Mucosa of descending colon (tissue), 3 donors: ENCODE data around the gene SLC38A10. TPM values are rescaled to one million over a fixed set of nuclear protein-coding genes. Genes with fewer than 3 reads are reported as not detected.

Experiments
- ATAC-seq: fragments of 200-7000 bp; cut with Tn5 transposase; one replicate; pipeline ENCODE4 v1.9.1; 2020; ENCODE audit warnings: mild to moderate bottlenecking, moderate library complexity
- DNase-seq, 3 donors: peaks; one replicate each; pipeline ENCODE4 v3.0.0-alpha.2; 2020
- H3K36me3 ChIP-seq: fragments of 200-600 bp; one replicate; pipeline ENCODE4 v1.8.0; 2021; ENCODE audit warnings: low read depth, mild to moderate bottlenecking
- H3K4me1 ChIP-seq: fragments of 200-600 bp; one replicate; pipeline ENCODE4 v1.8.0; 2021; ENCODE audit warnings: low read depth, mild to moderate bottlenecking
- H3K4me3 ChIP-seq: fragments of 200-600 bp; one replicate; pipeline ENCODE4 v1.8.0; 2021; ENCODE audit warnings: mild to moderate bottlenecking
- H3K9me3 ChIP-seq: fragments of 200-600 bp; one replicate; pipeline ENCODE4 v1.8.0; 2021; ENCODE audit warnings: mild to moderate bottlenecking
- intact Hi-C, 2 donors: fragments of 100-400 bp; cut with DNase I in 1 of 2; cut with micrococcal nuclease in 1 of 2; formaldehyde crosslinking; loops; one replicate each; pipeline versions ENCODE4 v1.11.0 to v1.11.1; 2022; cut with DNase I, micrococcal nuclease
- total RNA-seq, 3 donors: library from RNA; stranded (reverse); fragmentation: NEBNext Ultra II Directional in 2 of 3; extraction: Animal tissue kit (Norgen Biotek cat#: 25700) in 2 of 3; gene quantifications; one replicate each; pipeline versions ENCODE4 v1.2.1 to v1.2.4, GENCODE V29; 2021 to 2023
- TF ChIP-seq, protein P1 (sequence below): fragments of 200-600 bp; IDR thresholded peaks from one replicate; pipeline ENCODE4 v1.8.0; 2022; ENCODE audit warnings: antibody characterized with exemption, mild to moderate bottlenecking
- donor health status: DM: no; HTN: no; CAD: no; lungs with moderate emphysema.
- donor health status: DM: no; HTN: no; CAD: no.
- donor health status: DM: no; HTN: yes; CAD: no.

Gene SLC38A10
- total RNA-seq, 3 donors from 2014 or later, result 77.0 to 95.3 (median 94.0) TPM

DNA sequence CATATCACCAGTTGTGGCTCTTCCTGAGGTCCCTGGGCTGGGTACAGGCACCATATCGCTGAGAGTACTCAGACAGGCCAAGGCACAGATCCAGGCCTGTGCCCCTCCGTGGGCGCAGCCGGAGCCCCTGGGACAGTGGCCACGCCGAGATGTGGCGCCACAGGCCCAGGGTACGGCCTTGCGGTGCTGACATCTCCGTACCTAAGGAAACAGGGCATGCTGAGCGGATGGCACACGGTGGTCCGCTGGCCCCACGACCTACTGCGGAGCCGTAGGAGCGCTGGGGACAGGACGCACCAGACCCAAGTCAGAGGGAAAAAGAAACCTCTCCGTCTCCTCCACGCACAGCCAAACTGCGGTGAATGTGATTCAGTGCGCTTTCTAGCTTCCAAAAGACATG, 29.5 kb downstream of the SLC38A10 start:
- H3K9me3 ChIP-seq, result no peaks in the 10 kb centered on the region
- H3K36me3 ChIP-seq, result no peaks in the 10 kb centered on the region
- intact Hi-C loops, result no loop called here
- ATAC-seq, result no peak
- TF ChIP-seq, protein P1, sequence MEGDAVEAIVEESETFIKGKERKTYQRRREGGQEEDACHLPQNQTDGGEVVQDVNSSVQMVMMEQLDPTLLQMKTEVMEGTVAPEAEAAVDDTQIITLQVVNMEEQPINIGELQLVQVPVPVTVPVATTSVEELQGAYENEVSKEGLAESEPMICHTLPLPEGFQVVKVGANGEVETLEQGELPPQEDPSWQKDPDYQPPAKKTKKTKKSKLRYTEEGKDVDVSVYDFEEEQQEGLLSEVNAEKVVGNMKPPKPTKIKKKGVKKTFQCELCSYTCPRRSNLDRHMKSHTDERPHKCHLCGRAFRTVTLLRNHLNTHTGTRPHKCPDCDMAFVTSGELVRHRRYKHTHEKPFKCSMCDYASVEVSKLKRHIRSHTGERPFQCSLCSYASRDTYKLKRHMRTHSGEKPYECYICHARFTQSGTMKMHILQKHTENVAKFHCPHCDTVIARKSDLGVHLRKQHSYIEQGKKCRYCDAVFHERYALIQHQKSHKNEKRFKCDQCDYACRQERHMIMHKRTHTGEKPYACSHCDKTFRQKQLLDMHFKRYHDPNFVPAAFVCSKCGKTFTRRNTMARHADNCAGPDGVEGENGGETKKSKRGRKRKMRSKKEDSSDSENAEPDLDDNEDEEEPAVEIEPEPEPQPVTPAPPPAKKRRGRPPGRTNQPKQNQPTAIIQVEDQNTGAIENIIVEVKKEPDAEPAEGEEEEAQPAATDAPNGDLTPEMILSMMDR, result no peak
- no peak for DNase-seq
- no peaks in the 10 kb centered on the region for H3K4me1 ChIP-seq
- no peak overlapping the region for H3K4me3 ChIP-seq

DNA sequence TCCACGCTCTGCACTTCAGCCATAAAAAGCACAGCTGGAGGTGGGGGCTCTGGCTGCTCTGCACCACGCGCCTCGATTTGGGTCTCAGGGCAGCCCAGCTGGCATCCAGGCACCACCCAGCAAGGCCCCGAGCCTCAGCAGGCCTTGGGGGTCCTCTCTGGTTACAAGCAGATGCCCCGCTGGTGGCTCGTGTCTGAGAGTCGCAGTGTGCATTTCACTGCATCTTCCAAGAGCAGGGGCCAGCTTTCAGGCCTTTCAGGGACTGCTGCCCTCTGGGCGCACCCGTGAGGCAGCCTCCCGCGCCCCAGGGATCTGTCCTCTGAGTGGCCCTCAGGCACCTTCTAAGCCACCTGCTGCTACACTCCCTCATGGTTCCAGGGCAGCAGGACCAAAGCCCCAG, 30.5 kb downstream of the SLC38A10 start:
- DNase-seq, result no peak
- Histone ChIP-seq H3K4me1 (no peaks in the 10 kb centered on the region), H3K36me3 (no peaks in the 10 kb centered on the region), H3K4me3 (no peak overlapping the region), H3K9me3 (no peaks in the 10 kb centered on the region)
- intact Hi-C loops, result no loop called here
- TF ChIP-seq, protein P1, result no peak
- ATAC-seq, result no peak

DNA sequence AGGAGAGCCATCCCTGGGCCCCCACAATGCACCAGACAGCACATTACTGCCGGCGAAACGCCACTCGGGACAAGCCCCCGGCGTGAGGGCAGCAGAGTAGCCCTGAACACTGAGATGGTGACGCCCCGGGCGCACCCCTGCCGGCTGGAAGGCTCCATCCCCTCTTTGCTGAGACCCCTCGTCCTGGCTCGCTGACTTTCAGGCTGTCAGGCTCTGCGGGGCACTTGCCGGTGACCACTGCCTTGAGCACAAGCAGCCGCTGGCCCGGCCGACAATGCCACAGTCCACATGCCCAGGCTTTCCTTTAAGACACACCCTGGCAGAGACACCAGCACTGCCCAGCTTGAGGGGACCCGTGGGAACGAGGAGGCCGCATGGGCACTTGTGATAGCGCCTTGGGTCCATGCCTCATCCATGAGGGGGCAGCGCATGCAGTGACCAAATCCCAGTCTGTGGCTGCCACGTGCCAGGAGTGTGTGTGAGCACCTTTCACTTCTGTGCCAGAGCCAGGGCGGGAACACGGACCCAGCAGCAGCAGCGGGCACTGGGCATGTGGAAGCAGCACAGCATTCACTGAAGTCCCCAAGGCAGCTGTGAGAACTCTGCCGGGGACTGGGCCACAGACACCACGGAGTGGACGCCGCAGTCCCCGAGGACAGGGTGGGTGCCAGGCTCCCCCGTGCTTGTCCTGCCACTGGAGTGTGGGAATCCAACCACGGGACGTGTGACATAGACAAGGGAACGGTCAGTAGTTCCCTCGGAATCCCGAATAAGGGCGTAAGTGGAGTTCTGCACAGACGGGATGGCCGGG, 31.5 kb downstream of the SLC38A10 start:
- H3K4me3 ChIP-seq, result no peak overlapping the region
- ATAC-seq (no peak), DNase-seq (no peak)
- no peaks in the 10 kb centered on the region for H3K36me3 ChIP-seq
- no peaks in the 10 kb centered on the region for H3K9me3 ChIP-seq
- no peaks in the 10 kb centered on the region for H3K4me1 ChIP-seq
- TF ChIP-seq, protein P1, result no peak
- intact Hi-C loops, result no loop called here

DNA sequence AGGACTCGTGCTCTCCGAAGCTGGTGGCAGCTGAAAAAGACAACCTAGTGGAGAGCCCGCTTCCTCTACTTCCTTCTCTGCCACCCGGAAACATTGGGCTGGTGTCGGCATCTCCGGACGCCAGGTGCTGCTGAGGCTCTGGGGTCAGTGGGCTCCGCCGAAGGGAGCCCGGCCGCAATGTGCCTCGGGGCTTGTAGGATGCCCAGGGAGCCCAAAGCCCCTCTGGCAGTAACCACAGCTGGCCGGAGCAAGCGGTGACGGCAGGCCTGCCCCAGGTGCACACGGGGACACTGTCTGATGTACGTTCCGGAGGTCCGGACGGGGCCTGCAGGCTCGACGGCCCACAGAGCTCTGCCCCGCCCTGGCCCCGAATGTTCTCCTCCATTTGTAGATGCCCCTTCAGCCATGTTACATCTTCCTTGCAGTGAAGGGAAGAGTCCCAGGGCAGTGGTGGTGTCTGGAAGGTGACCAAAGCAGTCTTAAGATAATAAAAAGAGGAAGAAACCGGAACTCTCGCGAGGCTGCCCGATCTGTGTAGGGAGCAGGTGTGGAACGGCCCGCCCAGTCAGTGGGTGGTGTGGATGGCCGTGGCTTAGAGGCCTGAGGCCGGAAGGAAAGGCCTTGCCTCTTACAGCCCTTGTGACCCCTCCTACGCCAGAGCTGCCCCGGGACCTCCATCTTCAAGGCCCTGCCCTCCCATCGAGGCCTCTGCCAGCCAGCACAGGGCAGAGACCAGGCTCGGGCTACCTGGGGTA, 33.3 kb downstream of the SLC38A10 start:
- ATAC-seq (no peak), DNase-seq (no peak)
- intact Hi-C loops, result no loop called here
- Histone ChIP-seq H3K36me3 (no peaks in the 10 kb centered on the region), H3K9me3 (no peaks in the 10 kb centered on the region), H3K4me1 (no peaks in the 10 kb centered on the region), H3K4me3 (no peak overlapping the region)
- TF ChIP-seq, protein P1, result no peak

DNA sequence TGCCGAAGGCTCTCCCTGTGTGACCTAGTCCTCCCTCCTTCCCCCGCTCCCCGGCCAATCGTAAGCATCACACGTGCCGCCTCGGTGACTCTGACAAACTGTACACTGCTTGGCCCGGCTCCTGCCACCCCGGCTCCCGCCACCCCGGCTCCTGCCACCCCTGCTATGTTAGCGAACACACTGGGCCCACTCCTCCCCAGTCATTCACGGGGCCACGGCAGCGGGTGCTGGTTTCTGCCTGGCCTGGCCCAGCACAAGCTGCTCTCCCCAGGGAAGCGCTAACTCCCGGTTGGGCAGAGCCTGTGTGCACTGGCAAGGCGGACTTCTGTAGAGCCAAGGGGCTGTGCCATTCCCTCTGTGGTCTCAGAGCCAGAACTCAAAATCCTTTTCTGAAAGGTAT, 34.0 kb downstream of the SLC38A10 start:
- intact Hi-C loops, result no loop called here
- no peaks in the 10 kb centered on the region for H3K9me3 ChIP-seq
- H3K36me3 ChIP-seq, result no peaks in the 10 kb centered on the region
- ATAC-seq, result no peak
- DNase-seq, result no peak
- TF ChIP-seq, protein P1, result no peak
- H3K4me3 ChIP-seq, result no peak overlapping the region
- H3K4me1 ChIP-seq, result no peaks in the 10 kb centered on the region
